Stimulated activated CD8-positive, alpha-beta memory T cell treated with anti-CD3 and anti-CD28 coated beads, Interleukin-15, amount 100 ng/mL, for 24 hours (primary cell): ENCODE measurements around the gene FOXP3.

Source experiments
- DNase-seq: peaks from one replicate; pipeline ENCODE4 v3.0.0-alpha.2; 2020; ENCODE audit warnings: low read depth

The FOXP3 gene

GRCh38 chrX:49273181-49273727 is 8.7 kb upstream of the FOXP3 start:
- no peak for DNase-seq

- no peak for DNase-seq
These were observed 7.9 kb upstream of the FOXP3 start for GRCh38 chrX:49272421-49272820.

- no peak for DNase-seq
These were observed 6.8 kb upstream of the FOXP3 start for GRCh38 chrX:49271341-49271740.

GRCh38 chrX:49270249-49270921 is 5.9 kb upstream of the FOXP3 start:
- DNase-seq: no peak

- peak; percentile 13 for DNase-seq
These were observed 5.3 kb upstream of the FOXP3 start, which contains the start of gene PPP1R3F for GRCh38 chrX:49269767-49270248. PPP1R3F (plus strand) TSS chrX:49269793; CDS start chrX:49269870, 77 bp downstream.

- DNase-seq: peak; percentile 69
These were observed 4.7 kb upstream of the FOXP3 start for GRCh38 chrX:49269010-49269766.

GRCh38 chrX:49268702-49269009 is 4.1 kb upstream of the FOXP3 start:
- DNase-seq: no peak

- no peak for DNase-seq
These were observed 2.3 kb upstream of the FOXP3 start for GRCh38 chrX:49266523-49267445.

- no peak for DNase-seq
These were observed 879 bp downstream of the FOXP3 start for GRCh38 chrX:49263631-49264030.

- DNase-seq: no peak
These were observed 1.9 kb downstream of the FOXP3 start for GRCh38 chrX:49262603-49263002.

GRCh38 chrX:49260221-49260985 is 4.1 kb downstream of the FOXP3 start:
- no peak for DNase-seq

- no peak for DNase-seq
These were observed 5.8 kb downstream of the FOXP3 start for GRCh38 chrX:49258749-49259124.

- DNase-seq: no peak
These were observed 6.4 kb downstream of the FOXP3 start for GRCh38 chrX:49257846-49258748.

GRCh38 chrX:49257074-49257790 is 7.3 kb downstream of the FOXP3 start:
- DNase-seq: no peak

- DNase-seq: no peak
These were observed 8.1 kb downstream of the FOXP3 start for GRCh38 chrX:49256268-49256995.

- DNase-seq: no peak
These were observed 9.9 kb downstream of the FOXP3 start for GRCh38 chrX:49254639-49255038.

- DNase-seq: no peak
These were observed 13.2 kb downstream of the FOXP3 start for GRCh38 chrX:49251325-49251724.

- DNase-seq: no peak
These were observed 13.9 kb downstream of the FOXP3 start for GRCh38 chrX:49250578-49250977.

- no peak for DNase-seq
These were observed 14.4 kb downstream of the FOXP3 start for GRCh38 chrX:49250066-49250465.
